ENCODE data around the gene FYB1.

Gene FYB1

GRCh38 chr5:39195198-39195826, 24.1 kb downstream of the FYB1 start:
- Mint-ChIP-seq H3K9me3 (no peaks in the 10 kb centered on the region), H3K4me1 (peaks cover 10% of the 10 kb centered on the region), H3K27ac (no peak overlapping the region), H3K36me3 (ENCODE audit: low read depth) (no peaks in the 10 kb centered on the region), H3K27me3 (ENCODE audit: low read depth, poor library complexity) (no peaks in the 10 kb centered on the region), H3K4me3 (no peak overlapping the region)
- TF ChIP-seq CTCF (IDR thresholded peaks at IDR 0.05) = no peak
- DNase-seq = no peak

- no peaks in the 10 kb centered on the region for H3K36me3 Mint-ChIP-seq (ENCODE audit: low read depth)
- TF ChIP-seq CTCF (IDR thresholded peaks at IDR 0.05) = no peak
- no peaks in the 10 kb centered on the region for H3K27me3 Mint-ChIP-seq (ENCODE audit: low read depth, poor library complexity)
- H3K4me1 Mint-ChIP-seq = peaks cover 10% of the 10 kb centered on the region
- no peak for DNase-seq
- no peak overlapping the region for H3K27ac Mint-ChIP-seq
- no peak overlapping the region for H3K4me3 Mint-ChIP-seq
- H3K9me3 Mint-ChIP-seq = no peaks in the 10 kb centered on the region
Measured at GRCh38 chr5:39194466-39195136, 24.8 kb downstream of the FYB1 start.

- no peak overlapping the region for H3K27ac Mint-ChIP-seq
- H3K4me3 Mint-ChIP-seq = no peak overlapping the region
- no peaks in the 10 kb centered on the region for H3K9me3 Mint-ChIP-seq
- H3K4me1 Mint-ChIP-seq = peaks cover 10% of the 10 kb centered on the region
- H3K36me3 Mint-ChIP-seq (ENCODE audit: low read depth) = no peaks in the 10 kb centered on the region
- DNase-seq = no peak
- no peak for TF ChIP-seq CTCF (IDR thresholded peaks at IDR 0.05)
- no peaks in the 10 kb centered on the region for H3K27me3 Mint-ChIP-seq (ENCODE audit: low read depth, poor library complexity)
Measured at GRCh38 chr5:39193553-39194465, 25.6 kb downstream of the FYB1 start.

- no peaks in the 10 kb centered on the region for H3K9me3 Mint-ChIP-seq
- DNase-seq = no peak
- no peak for TF ChIP-seq CTCF (IDR thresholded peaks at IDR 0.05)
- H3K4me1 Mint-ChIP-seq = peaks cover 10% of the 10 kb centered on the region
- H3K27ac Mint-ChIP-seq = no peak overlapping the region
- no peaks in the 10 kb centered on the region for H3K36me3 Mint-ChIP-seq (ENCODE audit: low read depth)
- no peak overlapping the region for H3K4me3 Mint-ChIP-seq
- H3K27me3 Mint-ChIP-seq (ENCODE audit: low read depth, poor library complexity) = no peaks in the 10 kb centered on the region
Measured at GRCh38 chr5:39192450-39193160, 26.8 kb downstream of the FYB1 start.

GRCh38 chr5:39191216-39191615, 28.1 kb downstream of the FYB1 start:
- no peak for TF ChIP-seq CTCF (IDR thresholded peaks at IDR 0.05)
- H3K4me1 Mint-ChIP-seq = peaks cover 10% of the 10 kb centered on the region
- no peak overlapping the region for H3K4me3 Mint-ChIP-seq
- DNase-seq = no peak
- H3K36me3 Mint-ChIP-seq (ENCODE audit: low read depth) = no peaks in the 10 kb centered on the region
- H3K9me3 Mint-ChIP-seq = no peaks in the 10 kb centered on the region
- no peaks in the 10 kb centered on the region for H3K27me3 Mint-ChIP-seq (ENCODE audit: low read depth, poor library complexity)
- no peak overlapping the region for H3K27ac Mint-ChIP-seq
